ENCODE data around the gene NRIP2. TPM values are rescaled to one million over a fixed set of nuclear protein-coding genes. Genes with fewer than 3 reads are reported as not detected.

The NRIP2 gene
- total and polyA plus RNA-seq, 10 of the 15 experiments (the other 5 are each of a cell fraction or from before 2014, with no cell fraction given): 0.04 to 0.83 (median 0.42) TPM; not detected in 7

DNA sequence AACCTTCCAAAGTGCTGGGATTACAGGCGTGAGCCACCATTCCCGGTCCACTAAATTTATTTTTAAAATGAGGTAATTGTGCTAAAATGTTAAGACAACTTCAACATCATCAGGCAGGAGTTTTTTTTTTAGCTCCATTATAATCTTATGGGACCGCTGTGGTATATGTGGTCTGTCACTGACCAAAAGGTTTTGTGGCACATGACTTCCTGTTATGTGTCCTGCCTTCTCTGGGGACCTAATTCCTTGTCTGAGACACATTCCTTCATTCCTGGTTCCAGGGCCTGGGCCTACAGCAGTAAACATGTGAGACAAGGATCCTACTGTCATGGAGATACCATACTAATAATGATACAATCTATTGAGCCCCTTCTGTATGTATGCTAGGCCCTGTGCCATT lies 17.1 kb upstream of the NRIP2 start:
- FAIRE-seq: no peak
- Histone ChIP-seq H4K20me1 (ENCODE audit: control insufficient read depth, insufficient read depth) (no peaks in the 10 kb centered on the region), H3K9ac (ENCODE audit: control insufficient read depth, insufficient read depth, low read length) (no peak overlapping the region), H3K9me3 (replicated peaks; ENCODE audit: control insufficient read depth, insufficient read depth, low read length) (no peaks in the 10 kb centered on the region), H3K79me2 (ENCODE audit: control insufficient read depth, insufficient read depth, low read length) (no peaks in the 10 kb centered on the region), H3K4me3 (no peak overlapping the region), H3K36me3 (ENCODE audit: control insufficient read depth in 2 of 2, insufficient read depth in 2 of 2, low read length in 1 of 2) (no peaks in the 10 kb centered on the region), H3K27me3 (replicated peaks in 1 of 2; ENCODE audit: control insufficient read depth in 2 of 2, insufficient read depth in 2 of 2, low read length in 1 of 2) (no peaks in the 10 kb centered on the region), H2AFZ (ENCODE audit: control insufficient read depth, low read depth, low read length) (no peak overlapping the region), H3K27ac (ENCODE audit: control insufficient read depth, insufficient read depth) (no peak overlapping the region), H3K4me1 (ENCODE audit: control insufficient read depth, insufficient read depth, low read length) (no peaks in the 10 kb centered on the region), H3K4me2 (ENCODE audit: control insufficient read depth, insufficient read depth) (no peak overlapping the region)
- ChIA-PET SMC1A (ENCODE audit: uncharacterized antibody, unreplicated experiment) (no interaction called here), RAD21 (ENCODE audit: unreplicated experiment) (no interaction called here), CTCF (interaction anchor here (0.9 to 1.4 kb wide), 3 partner anchors 92 to 189 kb away, joined by 3 to 7 read pairs (median 3); no protein-coding TSS in a partner anchor), POLR2A (interaction anchor here (0.5 to 0.6 kb wide), 2 partner anchors 24 to 26 kb away, joined by 3 read pairs; no protein-coding TSS in a partner anchor)
- intact Hi-C loops (cut with micrococcal nuclease; ENCODE audit: unreplicated experiment): loop anchor here (1.0 kb wide), 1 partner anchor 189 kb away; no protein-coding TSS in a partner anchor
- in situ Hi-C loops (cut with MboI): no loop called here
- no peak for DNase-seq (ENCODE audit: low read depth, low spot score)
- WGBS (ENCODE audit: insufficient coverage, insufficient replicate concordance, low lambda C conversion rate, missing lambda C conversion rate): 79% methylated on average over 3 of the region's 3 CpGs
- no TSS peak for BruUV-seq (replicated peaks)
- no peak for ATAC-seq
- TF ChIP-seq NR2C2 (IDR thresholded peaks at IDR 0.05; ENCODE audit: borderline replicate concordance, control insufficient read depth, insufficient read length, low read depth) (no peak), ZNF384 (IDR thresholded peaks at IDR 0.05; ENCODE audit: borderline replicate concordance, low read depth, low read length) (no peak), MEF2A (IDR thresholded peaks at IDR 0.05; ENCODE audit: insufficient read depth, low read depth, low read length) (no peak), RAD51 (IDR thresholded peaks at IDR 0.05) (no peak), TCF7 (IDR thresholded peaks at IDR 0.05; ENCODE audit: borderline replicate concordance) (no peak), HDAC2 (IDR thresholded peaks at IDR 0.05) (no peak), KAT2A (conservative IDR thresholded peaks at IDR 0.05; ENCODE audit: control insufficient read depth, low read depth, low read length) (no peak), TBL1XR1 (IDR thresholded peaks at IDR 0.05; ENCODE audit: low read depth, low read length) (no peak), CHD2 (IDR thresholded peaks at IDR 0.05; ENCODE audit: borderline replicate concordance, low read depth, low read length) (no peak), SUPT20H (IDR thresholded peaks at IDR 0.05; ENCODE audit: borderline replicate concordance, control insufficient read depth, low read depth, low read length) (no peak)
- TF ChIP-seq, protein P1, sequence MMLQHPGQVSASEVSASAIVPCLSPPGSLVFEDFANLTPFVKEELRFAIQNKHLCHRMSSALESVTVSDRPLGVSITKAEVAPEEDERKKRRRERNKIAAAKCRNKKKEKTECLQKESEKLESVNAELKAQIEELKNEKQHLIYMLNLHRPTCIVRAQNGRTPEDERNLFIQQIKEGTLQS (IDR thresholded peaks at IDR 0.05; ENCODE audit: borderline replicate concordance, extremely low read depth, low read depth, low read length): no peak
- TF ChIP-seq, protein P2, sequence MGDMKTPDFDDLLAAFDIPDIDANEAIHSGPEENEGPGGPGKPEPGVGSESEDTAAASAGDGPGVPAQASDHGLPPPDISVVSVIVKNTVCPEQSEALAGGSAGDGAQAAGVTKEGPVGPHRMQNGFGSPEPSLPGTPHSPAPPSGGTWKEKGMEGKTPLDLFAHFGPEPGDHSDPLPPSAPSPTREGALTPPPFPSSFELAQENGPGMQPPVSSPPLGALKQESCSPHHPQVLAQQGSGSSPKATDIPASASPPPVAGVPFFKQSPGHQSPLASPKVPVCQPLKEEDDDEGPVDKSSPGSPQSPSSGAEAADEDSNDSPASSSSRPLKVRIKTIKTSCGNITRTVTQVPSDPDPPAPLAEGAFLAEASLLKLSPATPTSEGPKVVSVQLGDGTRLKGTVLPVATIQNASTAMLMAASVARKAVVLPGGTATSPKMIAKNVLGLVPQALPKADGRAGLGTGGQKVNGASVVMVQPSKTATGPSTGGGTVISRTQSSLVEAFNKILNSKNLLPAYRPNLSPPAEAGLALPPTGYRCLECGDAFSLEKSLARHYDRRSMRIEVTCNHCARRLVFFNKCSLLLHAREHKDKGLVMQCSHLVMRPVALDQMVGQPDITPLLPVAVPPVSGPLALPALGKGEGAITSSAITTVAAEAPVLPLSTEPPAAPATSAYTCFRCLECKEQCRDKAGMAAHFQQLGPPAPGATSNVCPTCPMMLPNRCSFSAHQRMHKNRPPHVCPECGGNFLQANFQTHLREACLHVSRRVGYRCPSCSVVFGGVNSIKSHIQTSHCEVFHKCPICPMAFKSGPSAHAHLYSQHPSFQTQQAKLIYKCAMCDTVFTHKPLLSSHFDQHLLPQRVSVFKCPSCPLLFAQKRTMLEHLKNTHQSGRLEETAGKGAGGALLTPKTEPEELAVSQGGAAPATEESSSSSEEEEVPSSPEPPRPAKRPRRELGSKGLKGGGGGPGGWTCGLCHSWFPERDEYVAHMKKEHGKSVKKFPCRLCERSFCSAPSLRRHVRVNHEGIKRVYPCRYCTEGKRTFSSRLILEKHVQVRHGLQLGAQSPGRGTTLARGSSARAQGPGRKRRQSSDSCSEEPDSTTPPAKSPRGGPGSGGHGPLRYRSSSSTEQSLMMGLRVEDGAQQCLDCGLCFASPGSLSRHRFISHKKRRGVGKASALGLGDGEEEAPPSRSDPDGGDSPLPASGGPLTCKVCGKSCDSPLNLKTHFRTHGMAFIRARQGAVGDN (IDR thresholded peaks at IDR 0.05): no peak
- TF ChIP-seq, protein P3, sequence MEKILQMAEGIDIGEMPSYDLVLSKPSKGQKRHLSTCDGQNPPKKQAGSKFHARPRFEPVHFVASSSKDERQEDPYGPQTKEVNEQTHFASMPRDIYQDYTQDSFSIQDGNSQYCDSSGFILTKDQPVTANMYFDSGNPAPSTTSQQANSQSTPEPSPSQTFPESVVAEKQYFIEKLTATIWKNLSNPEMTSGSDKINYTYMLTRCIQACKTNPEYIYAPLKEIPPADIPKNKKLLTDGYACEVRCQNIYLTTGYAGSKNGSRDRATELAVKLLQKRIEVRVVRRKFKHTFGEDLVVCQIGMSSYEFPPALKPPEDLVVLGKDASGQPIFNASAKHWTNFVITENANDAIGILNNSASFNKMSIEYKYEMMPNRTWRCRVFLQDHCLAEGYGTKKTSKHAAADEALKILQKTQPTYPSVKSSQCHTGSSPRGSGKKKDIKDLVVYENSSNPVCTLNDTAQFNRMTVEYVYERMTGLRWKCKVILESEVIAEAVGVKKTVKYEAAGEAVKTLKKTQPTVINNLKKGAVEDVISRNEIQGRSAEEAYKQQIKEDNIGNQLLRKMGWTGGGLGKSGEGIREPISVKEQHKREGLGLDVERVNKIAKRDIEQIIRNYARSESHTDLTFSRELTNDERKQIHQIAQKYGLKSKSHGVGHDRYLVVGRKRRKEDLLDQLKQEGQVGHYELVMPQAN (conservative IDR thresholded peaks at IDR 0.05): no peak
- TF ChIP-seq, protein P4, sequence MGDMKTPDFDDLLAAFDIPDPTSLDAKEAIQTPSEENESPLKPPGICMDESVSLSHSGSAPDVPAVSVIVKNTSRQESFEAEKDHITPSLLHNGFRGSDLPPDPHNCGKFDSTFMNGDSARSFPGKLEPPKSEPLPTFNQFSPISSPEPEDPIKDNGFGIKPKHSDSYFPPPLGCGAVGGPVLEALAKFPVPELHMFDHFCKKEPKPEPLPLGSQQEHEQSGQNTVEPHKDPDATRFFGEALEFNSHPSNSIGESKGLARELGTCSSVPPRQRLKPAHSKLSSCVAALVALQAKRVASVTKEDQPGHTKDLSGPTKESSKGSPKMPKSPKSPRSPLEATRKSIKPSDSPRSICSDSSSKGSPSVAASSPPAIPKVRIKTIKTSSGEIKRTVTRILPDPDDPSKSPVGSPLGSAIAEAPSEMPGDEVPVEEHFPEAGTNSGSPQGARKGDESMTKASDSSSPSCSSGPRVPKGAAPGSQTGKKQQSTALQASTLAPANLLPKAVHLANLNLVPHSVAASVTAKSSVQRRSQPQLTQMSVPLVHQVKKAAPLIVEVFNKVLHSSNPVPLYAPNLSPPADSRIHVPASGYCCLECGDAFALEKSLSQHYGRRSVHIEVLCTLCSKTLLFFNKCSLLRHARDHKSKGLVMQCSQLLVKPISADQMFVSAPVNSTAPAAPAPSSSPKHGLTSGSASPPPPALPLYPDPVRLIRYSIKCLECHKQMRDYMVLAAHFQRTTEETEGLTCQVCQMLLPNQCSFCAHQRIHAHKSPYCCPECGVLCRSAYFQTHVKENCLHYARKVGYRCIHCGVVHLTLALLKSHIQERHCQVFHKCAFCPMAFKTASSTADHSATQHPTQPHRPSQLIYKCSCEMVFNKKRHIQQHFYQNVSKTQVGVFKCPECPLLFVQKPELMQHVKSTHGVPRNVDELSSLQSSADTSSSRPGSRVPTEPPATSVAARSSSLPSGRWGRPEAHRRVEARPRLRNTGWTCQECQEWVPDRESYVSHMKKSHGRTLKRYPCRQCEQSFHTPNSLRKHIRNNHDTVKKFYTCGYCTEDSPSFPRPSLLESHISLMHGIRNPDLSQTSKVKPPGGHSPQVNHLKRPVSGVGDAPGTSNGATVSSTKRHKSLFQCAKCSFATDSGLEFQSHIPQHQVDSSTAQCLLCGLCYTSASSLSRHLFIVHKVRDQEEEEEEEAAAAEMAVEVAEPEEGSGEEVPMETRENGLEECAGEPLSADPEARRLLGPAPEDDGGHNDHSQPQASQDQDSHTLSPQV (IDR thresholded peaks at IDR 0.05): no peak
